ENCODE measurements around the gene THBD. TPM values are rescaled to one million over a fixed set of nuclear protein-coding genes. Genes with fewer than 3 reads are reported as not detected.

Gene THBD
- total RNA-seq, 1 experiment from 2014 or later: not detected

- Histone ChIP-seq H3K4me3 (ENCODE audit: low read length) (0 out of 2 replicates have a peak overlapping the region, but pooled peaks have one; percentile 14), H3K9me3 (ENCODE audit: low read length) (no peaks in the 10 kb centered on the region), H3K36me3 (ENCODE audit: insufficient read depth, low read length) (no peaks in the 10 kb centered on the region), H3K79me2 (ENCODE audit: low read length) (no peaks in the 10 kb centered on the region), H4K20me1 (ENCODE audit: insufficient read depth, low read depth, low read length) (no peaks in the 10 kb centered on the region), H3K9me2 (replicated peaks; ENCODE audit: insufficient read depth, low read length) (no peaks in the 10 kb centered on the region), H2AFZ (ENCODE audit: low read length) (no peak overlapping the region), H3K27ac (ENCODE audit: low read length) (peak overlapping the region; percentile 73), H3K4me2 (ENCODE audit: low read depth, low read length, poor library complexity, severe bottlenecking) (peak overlapping the region; percentile 63), H3K9ac (ENCODE audit: low read length) (peak overlapping the region; percentile 9; the same call in 1 of the 2 replicates), H3K27me3 (ENCODE audit: low read length) (no peaks in the 10 kb centered on the region), H3K4me1 (ENCODE audit: low read length) (peaks cover 65% of the 10 kb centered on the region)
- DNase-seq: no peak
These were observed 13.2 kb upstream of the THBD start for GRCh38 chr20:23062632-23063031.

- H3K9me3 ChIP-seq (ENCODE audit: low read length): no peaks in the 10 kb centered on the region
- H2AFZ ChIP-seq (ENCODE audit: low read length): peak overlapping the region; percentile 15; the same call in 1 of the 2 replicates
- peak overlapping the region; percentile 63 for H3K4me2 ChIP-seq (ENCODE audit: low read depth, low read length, poor library complexity, severe bottlenecking)
- no peaks in the 10 kb centered on the region for H3K79me2 ChIP-seq (ENCODE audit: low read length)
- H3K4me3 ChIP-seq (ENCODE audit: low read length): peak overlapping the region; percentile 19; the same call in 1 of the 2 replicates
- no peaks in the 10 kb centered on the region for H4K20me1 ChIP-seq (ENCODE audit: insufficient read depth, low read depth, low read length)
- peak; percentile 79 for DNase-seq
- H3K9me2 ChIP-seq (replicated peaks; ENCODE audit: insufficient read depth, low read length): no peaks in the 10 kb centered on the region
- H3K4me1 ChIP-seq (ENCODE audit: low read length): peaks cover 65% of the 10 kb centered on the region
- no peaks in the 10 kb centered on the region for H3K36me3 ChIP-seq (ENCODE audit: insufficient read depth, low read length)
- no peaks in the 10 kb centered on the region for H3K27me3 ChIP-seq (ENCODE audit: low read length)
- peak overlapping the region; percentile 17; the same call in 1 of the 2 replicates for H3K9ac ChIP-seq (ENCODE audit: low read length)
- peak overlapping the region; percentile 73 for H3K27ac ChIP-seq (ENCODE audit: low read length)
These were observed 12.5 kb upstream of the THBD start for GRCh38 chr20:23061734-23062561.

GRCh38 chr20:23061262-23061661 is 11.8 kb upstream of the THBD start:
- peak overlapping the region; percentile 63 for H3K4me2 ChIP-seq (ENCODE audit: low read depth, low read length, poor library complexity, severe bottlenecking)
- no peaks in the 10 kb centered on the region for H3K36me3 ChIP-seq (ENCODE audit: insufficient read depth, low read length)
- no peaks in the 10 kb centered on the region for H3K79me2 ChIP-seq (ENCODE audit: low read length)
- H3K27me3 ChIP-seq (ENCODE audit: low read length): no peaks in the 10 kb centered on the region
- no peaks in the 10 kb centered on the region for H3K9me3 ChIP-seq (ENCODE audit: low read length)
- H3K4me1 ChIP-seq (ENCODE audit: low read length): peaks cover 59% of the 10 kb centered on the region
- DNase-seq: no peak
- H4K20me1 ChIP-seq (ENCODE audit: insufficient read depth, low read depth, low read length): no peaks in the 10 kb centered on the region
- 0 out of 2 replicates have a peak overlapping the region, but pooled peaks have one; percentile 19 for H3K4me3 ChIP-seq (ENCODE audit: low read length)
- no peak overlapping the region; the same call in 1 of the 2 replicates for H2AFZ ChIP-seq (ENCODE audit: low read length)
- H3K27ac ChIP-seq (ENCODE audit: low read length): peak overlapping the region; percentile 73; the same call in 1 of the 2 replicates
- H3K9me2 ChIP-seq (replicated peaks; ENCODE audit: insufficient read depth, low read length): no peaks in the 10 kb centered on the region
- peak overlapping the region; percentile 17; the same call in 1 of the 2 replicates for H3K9ac ChIP-seq (ENCODE audit: low read length)

GRCh38 chr20:23060629-23061028 is 11.2 kb upstream of the THBD start:
- no peak overlapping the region for H3K4me3 ChIP-seq (ENCODE audit: low read length)
- no peaks in the 10 kb centered on the region for H3K79me2 ChIP-seq (ENCODE audit: low read length)
- no peaks in the 10 kb centered on the region for H4K20me1 ChIP-seq (ENCODE audit: insufficient read depth, low read depth, low read length)
- H3K9me2 ChIP-seq (replicated peaks; ENCODE audit: insufficient read depth, low read length): no peaks in the 10 kb centered on the region
- no peaks in the 10 kb centered on the region for H3K36me3 ChIP-seq (ENCODE audit: insufficient read depth, low read length)
- H3K4me2 ChIP-seq (ENCODE audit: low read depth, low read length, poor library complexity, severe bottlenecking): no peak overlapping the region
- H3K27me3 ChIP-seq (ENCODE audit: low read length): no peaks in the 10 kb centered on the region
- DNase-seq: no peak
- H3K9me3 ChIP-seq (ENCODE audit: low read length): no peaks in the 10 kb centered on the region
- H3K4me1 ChIP-seq (ENCODE audit: low read length): peaks cover 58% of the 10 kb centered on the region
- no peak overlapping the region for H2AFZ ChIP-seq (ENCODE audit: low read length)
- no peak overlapping the region for H3K9ac ChIP-seq (ENCODE audit: low read length)
- H3K27ac ChIP-seq (ENCODE audit: low read length): no peak overlapping the region

GRCh38 chr20:23059846-23060245 is 10.4 kb upstream of the THBD start:
- no peak for DNase-seq
- H3K36me3 ChIP-seq (ENCODE audit: insufficient read depth, low read length): no peaks in the 10 kb centered on the region
- no peaks in the 10 kb centered on the region for H3K9me2 ChIP-seq (replicated peaks; ENCODE audit: insufficient read depth, low read length)
- no peaks in the 10 kb centered on the region for H3K27me3 ChIP-seq (ENCODE audit: low read length)
- H3K9ac ChIP-seq (ENCODE audit: low read length): no peak overlapping the region
- no peaks in the 10 kb centered on the region for H3K9me3 ChIP-seq (ENCODE audit: low read length)
- no peak overlapping the region for H3K4me3 ChIP-seq (ENCODE audit: low read length)
- H4K20me1 ChIP-seq (ENCODE audit: insufficient read depth, low read depth, low read length): no peaks in the 10 kb centered on the region
- no peak overlapping the region for H3K4me2 ChIP-seq (ENCODE audit: low read depth, low read length, poor library complexity, severe bottlenecking)
- no peaks in the 10 kb centered on the region for H3K79me2 ChIP-seq (ENCODE audit: low read length)
- H2AFZ ChIP-seq (ENCODE audit: low read length): no peak overlapping the region
- H3K4me1 ChIP-seq (ENCODE audit: low read length): peaks cover 52% of the 10 kb centered on the region
- H3K27ac ChIP-seq (ENCODE audit: low read length): no peak overlapping the region

- Histone ChIP-seq H3K9me2 (replicated peaks; ENCODE audit: insufficient read depth, low read length) (no peaks in the 10 kb centered on the region), H3K79me2 (ENCODE audit: low read length) (no peaks in the 10 kb centered on the region)
- DNase-seq: no peak
These were observed 9.5 kb upstream of the THBD start for GRCh38 chr20:23059001-23059400.

GRCh38 chr20:23058240-23058639 is 8.8 kb upstream of the THBD start:
- no peak overlapping the region for H3K4me3 ChIP-seq (ENCODE audit: low read length)
- peaks cover 37% of the 10 kb centered on the region for H3K4me1 ChIP-seq (ENCODE audit: low read length)
- no peaks in the 10 kb centered on the region for H4K20me1 ChIP-seq (ENCODE audit: insufficient read depth, low read depth, low read length)
- no peaks in the 10 kb centered on the region for H3K79me2 ChIP-seq (ENCODE audit: low read length)
- H3K27me3 ChIP-seq (ENCODE audit: low read length): no peaks in the 10 kb centered on the region
- H3K36me3 ChIP-seq (ENCODE audit: insufficient read depth, low read length): no peaks in the 10 kb centered on the region
- H3K27ac ChIP-seq (ENCODE audit: low read length): no peak overlapping the region
- H3K9me2 ChIP-seq (replicated peaks; ENCODE audit: insufficient read depth, low read length): no peaks in the 10 kb centered on the region
- no peaks in the 10 kb centered on the region for H3K9me3 ChIP-seq (ENCODE audit: low read length)
- no peak overlapping the region for H3K9ac ChIP-seq (ENCODE audit: low read length)
- no peak overlapping the region for H3K4me2 ChIP-seq (ENCODE audit: low read depth, low read length, poor library complexity, severe bottlenecking)
- H2AFZ ChIP-seq (ENCODE audit: low read length): no peak overlapping the region
- DNase-seq: no peak

More at GRCh38 chr20:23059001-23059400, 9.5 kb upstream of the THBD start:
- H4K20me1 ChIP-seq (ENCODE audit: insufficient read depth, low read depth, low read length): no peaks in the 10 kb centered on the region
- H3K36me3 ChIP-seq (ENCODE audit: insufficient read depth, low read length): no peaks in the 10 kb centered on the region
- H3K4me3 ChIP-seq (ENCODE audit: low read length): no peak overlapping the region
- no peak overlapping the region for H3K4me2 ChIP-seq (ENCODE audit: low read depth, low read length, poor library complexity, severe bottlenecking)
- H3K9ac ChIP-seq (ENCODE audit: low read length): no peak overlapping the region
- H3K9me3 ChIP-seq (ENCODE audit: low read length): no peaks in the 10 kb centered on the region
- H3K27me3 ChIP-seq (ENCODE audit: low read length): no peaks in the 10 kb centered on the region
- H3K4me1 ChIP-seq (ENCODE audit: low read length): peaks cover 44% of the 10 kb centered on the region
- no peak overlapping the region for H3K27ac ChIP-seq (ENCODE audit: low read length)
- H2AFZ ChIP-seq (ENCODE audit: low read length): no peak overlapping the region

GRCh38 chr20:23052904-23053303 is 3.4 kb upstream of the THBD start:
- H3K9me3 ChIP-seq (ENCODE audit: low read length): no peaks in the 10 kb centered on the region
- no peak overlapping the region for H2AFZ ChIP-seq (ENCODE audit: low read length)
- no peaks in the 10 kb centered on the region for H3K36me3 ChIP-seq (ENCODE audit: insufficient read depth, low read length)
- no peaks in the 10 kb centered on the region for H3K27me3 ChIP-seq (ENCODE audit: low read length)
- no peak overlapping the region for H3K27ac ChIP-seq (ENCODE audit: low read length)
- H3K79me2 ChIP-seq (ENCODE audit: low read length): no peaks in the 10 kb centered on the region
- H3K4me2 ChIP-seq (ENCODE audit: low read depth, low read length, poor library complexity, severe bottlenecking): no peak overlapping the region
- no peak for DNase-seq
- no peaks in the 10 kb centered on the region for H3K4me1 ChIP-seq (ENCODE audit: low read length)
- H3K9me2 ChIP-seq (replicated peaks; ENCODE audit: insufficient read depth, low read length): no peaks in the 10 kb centered on the region
- no peak overlapping the region for H3K4me3 ChIP-seq (ENCODE audit: low read length)
- no peak overlapping the region for H3K9ac ChIP-seq (ENCODE audit: low read length)
- no peaks in the 10 kb centered on the region for H4K20me1 ChIP-seq (ENCODE audit: insufficient read depth, low read depth, low read length)

Data from Karpas-422 (cell line).